Thoracic aorta (tissue), 2 donors: ENCODE measurements around the gene INPP5D. TPM values are rescaled to one million over a fixed set of nuclear protein-coding genes. Genes with fewer than 3 reads are reported as not detected.

Source experiments
- ATAC-seq: fragments of 150-250 bp; one replicate; pipeline ENCODE4 v1.8.0; 2017; ENCODE audit warnings: low read depth; ENCODE audit not compliant: insufficient number of reproducible peaks, low FRiP score
- DNase-seq: peaks from one replicate; pipeline ENCODE4 v3.0.0-alpha.2; 2020; ENCODE audit warnings: low spot score
- H3K27ac ChIP-seq, 2 donors: fragments of 200-600 bp; sonication (generic); 1 replicate in 1 of 2; 2 replicates in 1 of 2; pipeline ENCODE4 v1.5.1; 2016; ENCODE audit warnings: mild to moderate bottlenecking in 2 of 2, moderate library complexity in 2 of 2
- H3K27me3 ChIP-seq: fragments of 200-600 bp; sonication (generic); replicated peaks from 2 replicates; pipeline ENCODE4 v1.6.0; 2016; ENCODE audit warnings: mild to moderate bottlenecking; ENCODE audit not compliant: insufficient read depth
- H3K36me3 ChIP-seq: fragments of 200-600 bp; sonication (generic); one replicate; pipeline ENCODE4 v1.5.1; 2016
- H3K4me1 ChIP-seq, 2 donors: fragments of 200-600 bp; sonication (generic); 1 replicate in 1 of 2; 2 replicates in 1 of 2; pipeline versions ENCODE4 v1.5.1 to v1.6.0; 2016; ENCODE audit warnings: low read depth in 2 of 2, mild to moderate bottlenecking in 1 of 2; ENCODE audit not compliant: control insufficient read depth in 1 of 2
- H3K4me3 ChIP-seq: fragments of 200-600 bp; sonication (generic); 2 replicates; pipeline ENCODE4 v1.5.1; 2016; ENCODE audit warnings: mild to moderate bottlenecking
- H3K9me3 ChIP-seq: fragments of 200-600 bp; sonication (generic); 2 replicates; pipeline ENCODE4 v1.5.1; 2016
- CTCF ChIP-seq: fragments of 200-600 bp; sonication (generic); IDR thresholded peaks from one replicate; pipeline ENCODE4 v1.5.1; 2019; ENCODE audit warnings: antibody characterized with exemption
- total RNA-seq, 2 donors: library from RNA; depleted of rRNA; stranded (reverse); fragments of >200 nt; gene quantifications; one replicate each; pipeline versions ENCODE4 v1.1.0 to v1.2.3, GENCODE V29; 2016

Gene INPP5D
- total RNA-seq, 2 donors from 2014 or later: 24.2 to 49.7 TPM

GRCh38 chr2:233108611-233109490, 48.7 kb downstream of the INPP5D start:
- Histone ChIP-seq H3K9me3 (no peaks in the 10 kb centered on the region), H3K4me3 (no peak overlapping the region), H3K4me1 (peaks cover 0 to 4% of the 10 kb centered on the region in 2 donors), H3K27me3 (no peaks in the 10 kb centered on the region), H3K27ac (no peak overlapping the region), H3K36me3 (no peaks in the 10 kb centered on the region)
- ATAC-seq (no peak), DNase-seq (no peak)
- TF ChIP-seq CTCF: no peak

- no peak overlapping the region for H3K27ac ChIP-seq
- no peaks in the 10 kb centered on the region for H3K27me3 ChIP-seq
- no peak for DNase-seq
- no peak for TF ChIP-seq CTCF
- ATAC-seq: no peak
- no peak overlapping the region for H3K4me3 ChIP-seq
- no peaks in the 10 kb centered on the region for H3K9me3 ChIP-seq
- no peaks in the 10 kb centered on the region for H3K36me3 ChIP-seq
- peaks cover 0 to 4% of the 10 kb centered on the region in 2 donors for H3K4me1 ChIP-seq
These were observed 51.3 kb downstream of the INPP5D start for GRCh38 chr2:233111427-233111826.

GRCh38 chr2:233112329-233112728, 52.2 kb downstream of the INPP5D start:
- peaks cover 0 to 4% of the 10 kb centered on the region in 2 donors for H3K4me1 ChIP-seq
- no peak for ATAC-seq
- H3K36me3 ChIP-seq: no peaks in the 10 kb centered on the region
- H3K27me3 ChIP-seq: no peaks in the 10 kb centered on the region
- H3K4me3 ChIP-seq: no peak overlapping the region
- no peak overlapping the region for H3K27ac ChIP-seq
- no peaks in the 10 kb centered on the region for H3K9me3 ChIP-seq
- no peak for DNase-seq
- no peak for TF ChIP-seq CTCF

- Histone ChIP-seq H3K27me3 (no peaks in the 10 kb centered on the region), H3K27ac (no peak overlapping the region), H3K9me3 (no peaks in the 10 kb centered on the region), H3K4me1 (peaks cover 0 to 4% of the 10 kb centered on the region in 2 donors), H3K4me3 (no peak overlapping the region), H3K36me3 (no peaks in the 10 kb centered on the region)
- DNase-seq: no peak
- no peak for ATAC-seq
- no peak for TF ChIP-seq CTCF
These were observed 52.8 kb downstream of the INPP5D start for GRCh38 chr2:233112776-233113452.

- TF ChIP-seq CTCF: no peak
- no peak for ATAC-seq
- no peaks in the 10 kb centered on the region for H3K27me3 ChIP-seq
- no peaks in the 10 kb centered on the region for H3K9me3 ChIP-seq
- DNase-seq: no peak
- H3K4me3 ChIP-seq: no peak overlapping the region
- H3K27ac ChIP-seq: no peak overlapping the region
- no peaks in the 10 kb centered on the region for H3K36me3 ChIP-seq
- no peaks in the 10 kb centered on the region for H3K4me1 ChIP-seq
These were observed 54.3 kb downstream of the INPP5D start for GRCh38 chr2:233114421-233114861.
